Measurements from ENCODE around the gene SYT1.

GRCh38 chr12:79434561-79434960, 570.0 kb downstream of the SYT1 start:
- TF ChIP-seq RFX5 (IDR thresholded peaks at IDR 0.05; ENCODE audit: borderline replicate concordance, low read depth, low read length) (no peak), EZH2 (IDR thresholded peaks at IDR 0.05; ENCODE audit: low read depth, low read length, severe bottlenecking) (no peak)

Measured in H1 (cell line).